Measurements from ENCODE around the gene FBRSL1.

Gene FBRSL1

DNA sequence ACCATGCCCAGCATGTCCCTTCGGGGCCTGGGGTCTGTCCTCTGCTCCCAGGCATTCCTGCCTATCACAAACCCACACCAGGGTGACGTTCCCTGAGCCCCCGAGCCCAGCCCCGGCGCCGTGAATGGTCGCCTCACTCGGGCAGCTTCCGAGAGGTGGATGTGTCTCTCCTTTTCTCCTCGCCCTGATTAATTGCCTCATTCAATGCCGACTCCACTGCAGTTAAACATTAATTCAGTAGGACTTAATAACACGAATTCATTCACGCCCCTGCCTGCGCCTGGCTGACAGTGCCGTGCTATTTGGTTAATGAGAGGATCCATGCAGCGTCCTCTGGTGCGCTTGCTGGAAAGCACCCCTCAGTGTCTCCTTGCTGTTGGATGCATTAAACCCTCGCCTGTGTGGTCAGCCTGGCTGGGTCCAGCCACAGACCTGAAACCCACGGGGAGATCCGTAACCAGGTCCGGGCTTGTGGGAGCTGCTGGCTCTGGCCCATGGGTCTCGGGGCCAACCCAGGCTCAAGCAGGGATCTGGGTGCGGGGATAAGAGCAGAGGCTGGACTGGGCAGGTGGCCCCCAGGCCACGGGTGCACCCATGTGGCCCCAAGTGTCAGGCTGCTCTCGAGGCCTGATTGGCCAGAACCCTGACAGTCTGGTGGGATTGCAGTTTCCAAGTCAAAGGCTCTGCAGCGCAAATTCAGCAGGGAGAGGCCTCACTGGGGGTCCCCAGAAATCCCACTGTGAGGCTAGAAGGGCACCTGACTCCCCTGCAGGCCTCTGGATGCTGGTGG lies 55.4 kb downstream of the FBRSL1 start:
- FAIRE-seq, result no peak

DNA sequence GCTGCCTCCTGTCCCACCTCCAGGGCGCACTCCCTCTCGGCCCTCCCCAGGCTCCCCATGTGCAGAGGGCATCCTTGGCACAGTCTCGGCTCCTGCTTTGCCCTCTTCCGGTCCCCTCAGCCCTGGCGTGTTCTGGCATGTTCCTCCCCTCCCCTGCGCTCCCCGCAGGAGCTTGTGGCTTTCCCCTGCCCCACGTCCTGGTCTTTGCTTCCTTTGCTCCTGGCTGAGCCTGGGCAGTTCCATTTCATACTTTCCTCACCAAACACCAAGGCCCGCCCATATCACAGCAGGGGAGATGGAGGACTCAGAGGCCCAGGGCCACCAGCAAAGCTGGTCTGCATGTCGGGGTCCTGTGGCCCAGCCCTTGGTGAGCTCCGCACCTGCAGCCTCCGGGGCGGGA lies 56.0 kb downstream of the FBRSL1 start:
- no peak for FAIRE-seq

DNA sequence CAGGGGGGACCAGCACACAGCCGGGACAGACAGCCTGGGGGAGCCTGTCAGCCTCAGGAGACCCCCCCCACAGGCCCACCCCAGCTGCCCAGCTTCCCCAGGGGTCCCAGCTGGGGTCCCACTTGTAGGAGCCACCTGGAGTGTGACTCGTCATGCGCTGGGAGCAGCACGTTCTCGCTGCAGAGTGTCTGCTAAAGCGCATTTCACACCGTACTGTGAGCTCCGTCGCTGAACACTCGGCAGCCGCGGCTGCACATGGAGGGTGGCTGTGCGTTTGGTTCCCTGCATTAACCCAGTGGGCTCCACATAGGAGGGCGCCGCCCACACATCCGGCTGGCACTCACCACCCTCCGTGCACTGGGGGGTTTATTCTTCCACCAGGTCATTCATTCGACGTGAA lies 56.7 kb downstream of the FBRSL1 start:
- FAIRE-seq, result no peak

GRCh38 chr12:132547205-132547740 lies 57.3 kb downstream of the FBRSL1 start:
- FAIRE-seq, result no peak

DNA sequence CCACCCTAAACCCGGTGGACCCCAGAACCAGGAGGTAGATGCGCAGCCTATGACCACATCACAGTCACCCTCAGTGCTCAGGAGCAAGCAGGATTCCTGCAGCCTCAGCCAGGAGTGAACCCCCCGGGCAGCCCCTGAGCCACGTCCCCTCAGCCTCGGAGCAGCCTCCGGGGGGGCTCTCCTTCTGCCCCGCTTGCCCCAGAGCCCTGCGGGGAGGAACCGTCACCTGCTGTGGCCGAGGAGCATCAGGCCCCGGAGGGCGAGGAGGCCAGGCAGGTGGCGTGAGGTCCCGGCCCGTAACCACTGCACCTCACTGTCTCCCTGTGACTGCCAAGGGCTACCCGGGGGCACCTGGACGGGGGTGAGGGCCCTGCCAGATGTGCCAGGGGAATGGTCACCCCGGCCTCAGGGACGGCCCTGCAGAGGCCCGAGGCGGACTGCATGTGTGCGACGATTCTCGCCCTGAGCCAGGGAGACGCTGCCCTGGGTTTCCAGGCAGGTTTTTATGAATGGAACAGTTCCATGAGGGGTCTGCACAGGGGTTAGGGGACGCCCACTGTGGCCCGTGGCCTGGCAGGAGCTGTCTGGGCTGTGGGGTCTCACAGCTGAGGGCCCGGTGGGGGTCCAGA lies 58.6 kb downstream of the FBRSL1 start:
- no peak for FAIRE-seq

- no peak for FAIRE-seq
These were observed 59.1 kb downstream of the FBRSL1 start for GRCh38 chr12:132549059-132549458.

GRCh38 chr12:132550014-132550802 lies 60.3 kb downstream of the FBRSL1 start:
- no peak for FAIRE-seq

DNA sequence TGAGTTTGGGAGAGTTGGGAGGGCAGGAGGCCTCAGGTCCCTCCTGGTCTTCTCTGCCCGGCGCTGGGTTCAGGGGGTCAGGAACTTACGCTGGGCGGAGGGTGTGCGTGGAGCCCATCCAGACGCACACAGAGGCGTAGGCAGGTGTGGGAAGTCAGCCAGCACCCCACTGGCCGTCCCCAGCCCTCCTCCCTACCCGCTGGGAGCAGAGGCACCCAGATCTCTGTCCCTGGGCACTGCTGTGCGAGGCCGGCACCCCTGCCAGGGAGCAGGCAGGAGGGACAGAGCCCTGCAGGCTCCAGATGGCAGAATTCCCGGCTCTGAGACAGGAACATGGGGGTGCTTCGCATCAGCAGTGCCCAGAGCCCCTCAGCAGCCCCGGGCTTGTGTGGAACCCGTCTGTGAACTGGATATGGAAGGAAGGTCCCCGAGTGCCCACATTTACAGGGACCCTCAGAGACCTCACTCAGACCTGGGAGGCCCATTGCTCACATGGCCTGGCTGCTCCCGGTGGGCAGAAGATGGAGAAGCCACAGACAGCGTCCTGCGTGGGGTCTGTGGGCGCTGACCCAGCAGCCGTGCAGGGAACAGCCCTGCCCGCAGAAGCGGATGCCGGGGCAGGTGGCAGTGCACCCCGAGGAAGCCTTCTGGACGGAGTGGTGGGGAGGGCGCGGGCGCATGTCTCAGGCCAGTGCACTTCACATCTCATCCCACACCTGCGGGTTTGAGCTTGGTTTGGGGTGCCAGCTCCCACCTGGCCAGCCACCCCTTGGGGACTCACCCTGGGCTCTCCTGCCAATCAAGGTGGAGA lies 61.1 kb downstream of the FBRSL1 start:
- no peak for FAIRE-seq

GRCh38 chr12:132551641-132552031 lies 61.7 kb downstream of the FBRSL1 start:
- no peak for FAIRE-seq

DNA sequence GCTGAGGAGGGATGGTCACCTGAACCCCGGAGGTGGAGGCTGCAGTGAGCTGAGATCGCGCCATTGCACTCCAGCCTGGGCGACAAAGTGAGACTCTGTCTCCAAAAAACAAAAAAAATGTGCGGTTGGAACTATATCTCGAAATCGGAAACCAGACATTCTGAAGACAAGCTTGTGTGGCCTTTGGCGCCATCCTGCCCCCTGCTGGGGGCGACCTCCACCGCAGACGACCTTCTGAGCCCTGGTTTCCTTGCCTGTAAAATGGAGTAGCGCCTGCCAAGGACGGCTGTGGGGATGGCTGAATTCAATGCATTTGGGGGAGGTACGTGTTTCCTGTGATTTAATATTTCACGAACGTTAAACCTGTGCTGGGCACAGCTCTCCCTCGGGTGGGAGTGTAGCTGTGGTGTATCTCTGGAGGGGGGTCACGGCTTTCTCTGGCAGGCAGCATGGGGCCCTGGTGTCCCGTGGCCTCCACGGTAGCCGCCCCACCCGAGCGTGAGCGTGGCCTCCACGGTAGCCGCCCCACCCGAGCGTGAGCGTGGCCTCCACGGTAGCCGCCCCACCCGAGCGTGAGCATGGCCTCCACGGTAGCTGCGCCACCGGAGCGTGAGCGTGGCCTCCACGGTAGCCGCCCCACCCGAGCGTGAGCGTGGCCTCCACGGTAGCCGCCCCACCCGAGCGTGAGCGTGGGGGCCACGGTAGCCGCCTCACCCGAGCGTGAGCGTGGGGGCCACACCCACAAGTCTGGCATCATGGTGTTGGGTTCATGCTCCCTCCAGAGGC lies 65.1 kb downstream of the FBRSL1 start:
- no peak for FAIRE-seq

DNA sequence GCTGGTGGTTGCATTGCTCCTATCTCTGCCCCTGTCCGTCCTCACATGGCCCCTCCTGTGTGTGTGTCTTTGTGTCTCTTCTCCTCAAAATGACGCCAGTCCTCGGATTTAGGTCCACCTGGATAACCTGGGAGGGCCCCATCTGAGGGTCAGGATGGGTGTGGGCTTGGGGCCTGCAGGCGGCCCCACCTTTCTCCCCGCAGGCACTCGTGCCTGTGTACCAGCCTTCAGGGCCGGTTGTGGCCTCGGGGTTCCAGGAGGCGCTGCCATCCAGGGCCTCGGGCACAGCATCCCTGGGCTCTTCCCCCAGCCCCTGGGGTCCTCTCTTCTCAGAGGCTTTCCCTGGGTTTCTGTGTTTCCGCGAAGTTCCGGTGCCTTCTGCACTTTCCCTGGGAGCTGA lies 65.7 kb downstream of the FBRSL1 start:
- FAIRE-seq, result no peak

GRCh38 chr12:132556216-132556615 lies 66.3 kb downstream of the FBRSL1 start:
- no peak for FAIRE-seq

- no peak for FAIRE-seq
These were observed 66.8 kb downstream of the FBRSL1 start for GRCh38 chr12:132556801-132557200.

DNA sequence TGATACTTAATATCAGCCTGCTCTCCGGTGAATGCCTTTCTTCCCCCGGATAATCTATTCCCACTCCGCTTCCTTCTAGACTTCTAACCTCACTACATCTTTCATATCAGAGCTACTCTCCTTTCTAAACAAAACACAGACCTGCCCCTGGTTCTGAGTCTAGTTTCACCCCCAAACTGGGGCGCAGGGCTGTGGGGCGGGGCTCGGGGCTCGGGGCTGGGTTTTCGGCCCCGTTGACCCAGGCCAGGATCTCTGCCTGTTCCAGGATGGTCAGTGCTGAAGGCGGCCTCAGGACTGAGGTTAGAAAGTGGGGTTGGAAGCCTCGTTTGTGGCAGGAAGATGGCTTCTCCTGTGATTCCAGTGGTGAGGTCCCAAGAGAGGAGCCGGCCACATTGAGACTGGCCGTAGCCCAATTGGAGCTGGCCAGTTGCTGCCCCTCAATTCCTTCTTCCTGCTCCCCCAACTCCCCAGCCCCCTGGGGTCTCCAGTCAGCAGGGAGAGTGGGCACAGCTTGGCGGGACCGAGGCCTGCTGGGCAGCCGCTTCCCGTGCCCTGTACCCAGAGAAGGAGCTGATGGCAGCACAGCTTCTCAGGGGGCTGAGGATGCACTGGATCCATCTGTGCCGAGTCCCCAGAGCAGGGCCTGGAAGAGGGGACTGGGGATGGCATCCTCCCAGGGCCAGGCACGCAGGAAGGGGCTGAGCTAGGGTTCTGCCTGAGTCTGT lies 67.5 kb downstream of the FBRSL1 start:
- FAIRE-seq, result no peak

- FAIRE-seq, result no peak
These were observed 68.3 kb downstream of the FBRSL1 start for GRCh38 chr12:132558042-132558856.

DNA sequence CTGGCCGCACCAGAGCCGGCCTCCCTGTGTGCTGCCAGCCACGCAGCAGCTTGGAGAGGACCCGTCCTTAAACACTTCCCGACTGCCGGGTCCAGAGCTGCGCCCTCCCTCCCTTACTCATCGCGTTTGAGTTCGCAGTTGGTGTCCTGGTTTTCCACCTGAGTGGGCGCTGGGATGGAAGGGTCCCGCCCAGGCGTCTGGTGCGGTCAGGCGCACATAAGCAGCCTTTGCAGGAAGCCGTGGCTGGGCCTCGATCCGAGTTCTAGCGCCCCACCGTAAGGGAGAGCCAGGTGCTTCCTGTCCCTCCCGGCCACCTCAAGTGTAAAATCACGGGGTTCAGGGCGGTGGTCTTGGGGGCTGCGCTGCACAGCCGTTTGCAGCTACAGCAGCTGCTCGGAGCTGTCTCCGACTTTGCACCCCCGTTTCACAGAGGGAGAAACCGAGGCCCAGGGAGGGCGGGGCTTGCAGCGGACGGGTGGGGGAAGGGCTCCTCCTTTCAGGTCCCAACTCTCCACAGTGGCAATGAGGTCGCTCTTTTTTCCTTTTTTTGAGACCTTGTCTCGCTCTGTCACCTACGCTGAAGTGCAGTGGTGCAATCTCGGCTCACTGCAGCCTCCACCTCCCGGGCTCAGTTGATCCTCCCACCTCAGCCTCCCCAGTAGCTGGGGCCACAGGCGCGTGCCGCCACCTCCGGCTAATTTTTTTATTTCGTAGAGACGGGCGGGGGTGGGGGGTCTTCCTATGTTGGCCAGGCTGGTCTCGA lies 69.1 kb downstream of the FBRSL1 start:
- FAIRE-seq, result no peak

DNA sequence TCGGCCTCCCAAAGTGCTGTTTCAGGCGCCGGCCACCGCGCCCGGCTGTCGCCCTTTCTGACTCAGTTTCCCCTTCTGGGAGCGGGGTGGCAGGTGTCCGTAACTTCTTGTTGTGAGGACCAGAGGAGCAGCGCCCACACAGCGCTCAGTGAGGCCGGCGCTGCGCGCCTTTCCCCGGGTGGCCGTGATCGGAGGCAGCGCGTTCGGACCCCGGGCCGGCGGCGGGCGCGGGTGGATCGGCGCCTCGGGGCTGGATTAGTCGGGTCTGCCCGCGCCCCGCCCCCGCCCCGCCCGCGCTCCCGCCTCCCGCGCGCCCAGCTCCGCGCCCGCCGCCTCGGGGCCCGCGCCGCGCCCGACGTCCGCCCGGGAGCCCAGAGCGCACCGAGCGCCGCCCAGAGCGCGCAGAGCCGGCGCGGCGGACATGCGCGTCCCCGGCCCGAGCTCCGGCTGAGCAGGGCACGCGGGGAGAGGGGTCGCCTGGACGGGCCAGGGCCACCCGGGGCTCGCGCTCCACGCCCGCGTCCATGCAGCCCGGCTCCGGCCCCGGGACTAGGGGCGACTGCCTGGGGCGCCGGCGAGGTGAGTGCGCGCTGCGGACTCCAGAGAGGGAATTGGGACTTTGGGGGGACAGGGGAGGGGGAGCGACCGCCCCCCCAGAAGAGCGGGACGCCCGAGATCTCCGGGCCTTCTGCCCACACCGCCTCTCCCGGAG lies 69.9 kb downstream of the FBRSL1 start:
- no peak for FAIRE-seq

- no peak for FAIRE-seq
These were observed 70.3 kb downstream of the FBRSL1 start for GRCh38 chr12:132560364-132560613.

All from islet of Langerhans (tissue), 1 donor.